ENCODE data around the gene KRTAP5-2. TPM values are rescaled to one million over a fixed set of nuclear protein-coding genes. Genes with fewer than 3 reads are reported as not detected.
A peak's percentile ranks its signal among the peaks of the same experiment; 100 is the strongest.

Gene KRTAP5-2
- total RNA-seq, 2 donors from 2014 or later, result not detected

DNA sequence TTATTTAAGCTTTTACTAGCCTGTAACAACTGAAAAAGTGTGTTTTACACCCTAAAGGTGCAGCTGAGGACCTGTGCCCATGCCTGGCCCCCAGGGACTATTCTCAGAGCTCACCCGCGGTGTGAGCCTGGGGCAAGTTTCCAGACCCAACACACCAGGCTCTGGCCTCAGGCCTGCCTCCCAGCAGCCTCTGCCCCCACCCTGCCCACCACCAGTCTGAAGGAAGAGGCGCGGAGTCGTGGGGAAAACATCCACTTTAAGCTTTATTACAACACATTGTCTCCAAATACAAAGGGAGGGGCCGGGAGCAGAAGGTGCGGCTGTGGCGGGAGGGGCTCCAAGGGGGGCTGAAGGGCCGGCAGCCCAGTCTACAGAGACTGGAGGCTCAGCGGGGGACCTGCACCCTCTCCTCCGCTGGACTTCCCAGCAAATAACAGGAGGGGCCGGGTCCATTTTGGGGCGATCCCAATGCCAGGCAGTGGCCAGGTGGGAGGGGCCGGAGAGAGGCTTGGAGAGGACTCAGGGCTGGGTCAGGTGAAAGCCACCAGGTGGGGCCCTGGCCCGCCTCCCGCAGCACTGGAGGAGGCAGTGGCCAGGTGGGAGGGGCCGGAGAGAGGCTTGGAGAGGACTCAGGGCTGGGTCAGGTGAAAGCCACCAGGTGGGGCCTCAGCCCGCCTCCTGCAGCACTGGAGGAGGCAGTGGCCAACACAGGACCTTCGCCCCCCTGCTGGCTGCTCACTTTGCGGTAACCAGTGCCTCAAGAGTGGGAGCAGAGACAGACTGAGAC is 44.1 kb downstream of the KRTAP5-2 start:
- Histone ChIP-seq H3K36me3 (ENCODE audit: control insufficient read depth, insufficient read depth, low read length) (no peaks in the 10 kb centered on the region), H3K4me1 (ENCODE audit: control insufficient read depth, insufficient read depth, low read length) (no peaks in the 10 kb centered on the region), H3K9me3 (ENCODE audit: control insufficient read depth, low read length) (no peaks in the 10 kb centered on the region), H3K27me3 (ENCODE audit: control insufficient read depth, insufficient read depth, low read length, poor library complexity, severe bottlenecking) (peaks cover 28% of the 10 kb centered on the region), H3K9ac (ENCODE audit: extremely low read depth, low read length, poor library complexity, severe bottlenecking) (no peak overlapping the region), H3K27ac (ENCODE audit: low read depth, low read length) (no peak overlapping the region), H3K4me3 (ENCODE audit: low read length) (no peak overlapping the region)
- no peak overlapping the region for H3K4me3 Mint-ChIP-seq
- H3K27me3 Mint-ChIP-seq (ENCODE audit: insufficient read depth), result peaks cover 37% of the 10 kb centered on the region
- TF ChIP-seq, protein P1, sequence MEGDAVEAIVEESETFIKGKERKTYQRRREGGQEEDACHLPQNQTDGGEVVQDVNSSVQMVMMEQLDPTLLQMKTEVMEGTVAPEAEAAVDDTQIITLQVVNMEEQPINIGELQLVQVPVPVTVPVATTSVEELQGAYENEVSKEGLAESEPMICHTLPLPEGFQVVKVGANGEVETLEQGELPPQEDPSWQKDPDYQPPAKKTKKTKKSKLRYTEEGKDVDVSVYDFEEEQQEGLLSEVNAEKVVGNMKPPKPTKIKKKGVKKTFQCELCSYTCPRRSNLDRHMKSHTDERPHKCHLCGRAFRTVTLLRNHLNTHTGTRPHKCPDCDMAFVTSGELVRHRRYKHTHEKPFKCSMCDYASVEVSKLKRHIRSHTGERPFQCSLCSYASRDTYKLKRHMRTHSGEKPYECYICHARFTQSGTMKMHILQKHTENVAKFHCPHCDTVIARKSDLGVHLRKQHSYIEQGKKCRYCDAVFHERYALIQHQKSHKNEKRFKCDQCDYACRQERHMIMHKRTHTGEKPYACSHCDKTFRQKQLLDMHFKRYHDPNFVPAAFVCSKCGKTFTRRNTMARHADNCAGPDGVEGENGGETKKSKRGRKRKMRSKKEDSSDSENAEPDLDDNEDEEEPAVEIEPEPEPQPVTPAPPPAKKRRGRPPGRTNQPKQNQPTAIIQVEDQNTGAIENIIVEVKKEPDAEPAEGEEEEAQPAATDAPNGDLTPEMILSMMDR (conservative IDR thresholded peaks at IDR 0.05), result peak; percentile 62
- peaks cover 5% of the 10 kb centered on the region for H3K36me3 Mint-ChIP-seq (ENCODE audit: low read depth)
- no peak overlapping the region for H3K27ac Mint-ChIP-seq
- H3K9me3 Mint-ChIP-seq, result no peaks in the 10 kb centered on the region
- peak; percentile 91 for DNase-seq
- 40 to 65% methylated on average over 4 to 20 of the region's 20 CpGs for WGBS, 2 experiments (ENCODE audit: insufficient coverage in 1 of 2, insufficient read length in 1 of 2)
- peaks cover 3% of the 10 kb centered on the region for H3K4me1 Mint-ChIP-seq

DNA sequence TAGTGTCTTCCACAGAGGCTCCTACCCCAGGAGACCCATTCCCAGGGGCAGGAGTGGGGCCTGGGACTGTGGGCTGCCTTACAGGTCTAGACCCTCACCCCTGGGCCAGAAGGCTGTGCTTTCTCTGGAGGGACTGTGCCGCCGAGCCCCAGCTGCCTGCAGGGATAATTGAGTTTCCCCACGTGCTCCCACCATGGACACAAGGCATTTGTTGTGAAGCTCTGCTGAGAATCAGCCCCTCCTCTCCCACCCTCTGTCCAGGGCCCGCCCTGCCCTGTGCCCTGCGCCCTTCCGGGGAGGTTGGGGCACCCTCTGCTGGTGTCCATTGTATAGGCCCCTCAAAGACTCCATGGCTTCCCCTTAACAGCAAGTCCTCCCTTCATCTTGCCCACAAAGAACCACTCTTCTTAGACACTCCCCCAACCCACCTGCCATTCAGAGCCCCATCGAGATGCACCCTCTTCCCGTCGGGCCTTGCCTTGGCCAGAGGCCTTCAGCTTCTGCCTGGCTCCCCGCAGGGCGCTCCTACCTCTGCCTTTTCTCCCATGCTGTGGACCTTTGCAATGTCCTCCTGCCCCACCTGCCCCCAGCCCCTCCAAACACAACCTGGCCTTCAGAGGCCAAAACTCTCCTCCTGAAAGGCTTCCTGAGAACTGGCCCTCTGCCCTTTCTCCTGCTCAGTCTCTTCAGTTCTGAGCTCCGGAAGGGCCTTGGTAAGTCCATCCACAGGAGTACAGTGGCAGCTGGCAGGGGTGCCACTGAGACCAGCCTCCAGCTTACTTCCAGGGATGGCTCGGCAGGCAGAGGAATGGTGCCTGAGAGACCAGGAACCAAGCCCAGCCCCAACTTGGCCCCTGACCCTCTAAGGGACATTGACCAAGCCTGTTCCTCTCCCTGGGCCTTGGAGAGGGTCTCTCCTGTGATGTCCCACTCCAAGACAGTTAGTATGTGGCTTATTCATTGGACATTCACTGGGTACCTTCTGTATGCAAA is 48.5 kb downstream of the KRTAP5-2 start:
- 84 to 88% methylated on average over 8 to 13 of the region's 13 CpGs for WGBS, 2 experiments (ENCODE audit: insufficient coverage in 1 of 2, insufficient read length in 1 of 2)
- no peaks in the 10 kb centered on the region for H3K9me3 ChIP-seq (ENCODE audit: control insufficient read depth, low read length)
- no peak overlapping the region for H3K4me3 Mint-ChIP-seq
- H3K36me3 ChIP-seq (ENCODE audit: control insufficient read depth, insufficient read depth, low read length), result no peaks in the 10 kb centered on the region
- H3K27ac ChIP-seq (ENCODE audit: low read depth, low read length), result no peak overlapping the region
- no peak overlapping the region for H3K9ac ChIP-seq (ENCODE audit: extremely low read depth, low read length, poor library complexity, severe bottlenecking)
- no peak for DNase-seq
- H3K36me3 Mint-ChIP-seq (ENCODE audit: low read depth), result no peaks in the 10 kb centered on the region
- peaks cover 72% of the 10 kb centered on the region for H3K27me3 ChIP-seq (ENCODE audit: control insufficient read depth, insufficient read depth, low read length, poor library complexity, severe bottlenecking)
- TF ChIP-seq, protein P1 (conservative IDR thresholded peaks at IDR 0.05), result peak; percentile 14
- no peaks in the 10 kb centered on the region for H3K4me1 ChIP-seq (ENCODE audit: control insufficient read depth, insufficient read depth, low read length)
- no peak overlapping the region for H3K27ac Mint-ChIP-seq
- H3K4me3 ChIP-seq (ENCODE audit: low read length), result no peak overlapping the region
- peaks cover 3% of the 10 kb centered on the region for H3K4me1 Mint-ChIP-seq
- H3K9me3 Mint-ChIP-seq, result no peaks in the 10 kb centered on the region
- peaks cover 65% of the 10 kb centered on the region for H3K27me3 Mint-ChIP-seq (ENCODE audit: insufficient read depth)

DNA sequence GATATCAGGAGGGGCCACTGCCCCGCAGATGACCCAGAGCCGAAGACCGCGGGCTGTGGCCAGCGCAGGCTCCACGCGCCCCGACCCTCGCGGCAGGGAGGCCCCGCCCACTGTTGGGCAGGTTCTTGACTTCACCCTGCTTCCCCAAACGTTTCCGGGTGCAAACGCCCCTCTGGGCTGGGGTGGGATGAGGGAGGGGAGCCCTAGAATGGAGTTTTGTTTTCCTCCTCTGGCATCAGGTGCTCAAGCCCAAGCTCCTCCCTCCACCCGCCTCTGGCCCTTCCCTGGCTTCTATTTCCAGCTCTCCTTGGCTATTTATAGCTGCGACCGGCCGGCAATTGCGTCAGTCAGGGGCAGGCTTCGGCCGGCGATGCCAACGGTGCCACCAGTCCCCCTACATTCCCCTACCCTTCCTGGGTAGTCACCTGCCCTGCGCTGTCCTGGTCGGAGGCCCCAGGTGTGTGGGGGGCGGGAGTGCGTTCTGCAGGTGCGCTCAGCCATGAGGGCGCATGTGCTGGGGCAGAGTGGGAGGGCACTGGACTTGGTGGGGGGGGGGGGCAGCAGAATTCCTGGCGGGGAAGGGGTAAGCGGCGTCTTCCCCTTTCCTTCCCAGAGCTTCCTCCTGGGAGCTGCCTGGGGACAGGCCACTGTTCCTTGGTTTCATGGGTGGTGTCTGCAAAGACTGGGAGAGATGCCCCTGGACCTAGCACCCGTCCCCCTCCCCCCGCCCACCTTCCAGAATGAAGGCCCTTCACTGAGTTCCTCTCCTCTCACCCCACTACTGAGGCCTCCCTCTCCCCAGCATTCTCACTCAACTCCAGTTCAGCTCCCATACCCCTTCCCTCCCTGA is 49.6 kb downstream of the KRTAP5-2 start:
- no peak overlapping the region for H3K27ac Mint-ChIP-seq
- Histone ChIP-seq H3K36me3 (ENCODE audit: control insufficient read depth, insufficient read depth, low read length) (no peaks in the 10 kb centered on the region), H3K4me3 (ENCODE audit: low read length) (no peak overlapping the region), H3K9ac (ENCODE audit: extremely low read depth, low read length, poor library complexity, severe bottlenecking) (no peak overlapping the region), H3K4me1 (ENCODE audit: control insufficient read depth, insufficient read depth, low read length) (no peaks in the 10 kb centered on the region), H3K9me3 (ENCODE audit: control insufficient read depth, low read length) (no peaks in the 10 kb centered on the region), H3K27me3 (ENCODE audit: control insufficient read depth, insufficient read depth, low read length, poor library complexity, severe bottlenecking) (peaks cover 81% of the 10 kb centered on the region), H3K27ac (ENCODE audit: low read depth, low read length) (no peak overlapping the region)
- no peaks in the 10 kb centered on the region for H3K36me3 Mint-ChIP-seq (ENCODE audit: low read depth)
- TF ChIP-seq, protein P1 (conservative IDR thresholded peaks at IDR 0.05), result no peak
- 15 to 16% methylated on average over 6 to 27 of the region's 34 CpGs for WGBS, 2 experiments (ENCODE audit: insufficient coverage in 1 of 2, insufficient read length in 1 of 2)
- peak overlapping the region; percentile 29 for H3K4me3 Mint-ChIP-seq
- peaks cover 69% of the 10 kb centered on the region for H3K27me3 Mint-ChIP-seq (ENCODE audit: insufficient read depth)
- H3K9me3 Mint-ChIP-seq, result no peaks in the 10 kb centered on the region
- no peaks in the 10 kb centered on the region for H3K4me1 Mint-ChIP-seq
- peak; percentile 82 for DNase-seq

Data from endodermal cell (in vitro differentiated cells).